Measurements from ENCODE around the gene ANGPT4. TPM values are rescaled to one million over a fixed set of nuclear protein-coding genes. Genes with fewer than 3 reads are reported as not detected.

The ANGPT4 gene
- total RNA-seq, 1 experiment from 2014 or later = not detected

GRCh38 chr20:821731-822065, 94.4 kb downstream of the ANGPT4 start:
- H3K4me3 ChIP-seq = no peak overlapping the region
- H3K4me1 ChIP-seq (replicated peaks; ENCODE audit: insufficient read depth) = no peaks in the 10 kb centered on the region
- no peaks in the 10 kb centered on the region for H3K27me3 ChIP-seq (ENCODE audit: insufficient read depth, low read depth)
- no peaks in the 10 kb centered on the region for H3K9me3 ChIP-seq (ENCODE audit: insufficient read depth, low read depth)
- no peak for TF ChIP-seq CTCF (conservative IDR thresholded peaks at IDR 0.05)
- H2AFZ ChIP-seq = no peak overlapping the region
- H3K4me2 ChIP-seq = no peak overlapping the region
- no TSS peak for BruUV-seq (replicated peaks)
- H3K9me2 ChIP-seq (ENCODE audit: insufficient read depth) = no peaks in the 10 kb centered on the region
- no peaks in the 10 kb centered on the region for H3K36me3 ChIP-seq (ENCODE audit: low read depth)
- ChIA-PET CTCF (no interaction called here), POLR2A (ENCODE audit: unreplicated experiment) (no interaction called here)
- peaks cover 18% of the 10 kb centered on the region for H3F3A ChIP-seq (ENCODE audit: insufficient read depth, low read depth)
- no peaks in the 10 kb centered on the region for H4K20me1 ChIP-seq (ENCODE audit: insufficient read depth)
- no peak overlapping the region for H3K27ac ChIP-seq
- intact Hi-C loops (cut with micrococcal nuclease; ENCODE audit: unreplicated experiment) = no loop called here
- no peaks in the 10 kb centered on the region for H3K79me2 ChIP-seq (ENCODE audit: low read depth)
- DNase-seq = no peak

- intact Hi-C loops (cut with micrococcal nuclease; ENCODE audit: unreplicated experiment) = no loop called here
- DNase-seq = no peak
- Histone ChIP-seq H3F3A (ENCODE audit: insufficient read depth, low read depth) (peaks cover 18% of the 10 kb centered on the region), H3K36me3 (ENCODE audit: low read depth) (no peaks in the 10 kb centered on the region), H2AFZ (no peak overlapping the region), H3K4me1 (replicated peaks; ENCODE audit: insufficient read depth) (no peaks in the 10 kb centered on the region), H3K27ac (no peak overlapping the region), H3K9me3 (ENCODE audit: insufficient read depth, low read depth) (no peaks in the 10 kb centered on the region), H3K27me3 (ENCODE audit: insufficient read depth, low read depth) (no peaks in the 10 kb centered on the region), H3K79me2 (ENCODE audit: low read depth) (no peaks in the 10 kb centered on the region), H3K4me3 (no peak overlapping the region), H3K9me2 (ENCODE audit: insufficient read depth) (no peaks in the 10 kb centered on the region), H4K20me1 (ENCODE audit: insufficient read depth) (no peaks in the 10 kb centered on the region), H3K4me2 (no peak overlapping the region)
- ChIA-PET CTCF (no interaction called here), POLR2A (ENCODE audit: unreplicated experiment) (no interaction called here)
- no TSS peak for BruUV-seq (replicated peaks)
- no peak for TF ChIP-seq EZH2 (IDR thresholded peaks at IDR 0.05; ENCODE audit: low read depth)
- TF ChIP-seq CTCF (conservative IDR thresholded peaks at IDR 0.05) = no peak
Observed at GRCh38 chr20:821046-821730, 94.9 kb downstream of the ANGPT4 start.

- no peaks in the 10 kb centered on the region for H3K9me2 ChIP-seq (ENCODE audit: insufficient read depth)
- CTCF ChIA-PET = no interaction called here
Observed at GRCh38 chr20:820323-820953, 95.7 kb downstream of the ANGPT4 start.

More at GRCh38 chr20:820323-820953, 95.7 kb downstream of the ANGPT4 start:
- Histone ChIP-seq H3K9me3 (ENCODE audit: insufficient read depth, low read depth) (no peaks in the 10 kb centered on the region), H3K4me3 (no peak overlapping the region), H3K27me3 (ENCODE audit: insufficient read depth, low read depth) (no peaks in the 10 kb centered on the region), H3K4me2 (no peak overlapping the region), H2AFZ (no peak overlapping the region), H3F3A (ENCODE audit: insufficient read depth, low read depth) (peaks cover 18% of the 10 kb centered on the region), H3K27ac (no peak overlapping the region), H3K79me2 (ENCODE audit: low read depth) (no peaks in the 10 kb centered on the region), H3K36me3 (ENCODE audit: low read depth) (no peaks in the 10 kb centered on the region), H4K20me1 (ENCODE audit: insufficient read depth) (no peaks in the 10 kb centered on the region), H3K4me1 (replicated peaks; ENCODE audit: insufficient read depth) (no peaks in the 10 kb centered on the region)
- no peak for DNase-seq
- TF ChIP-seq EZH2 (IDR thresholded peaks at IDR 0.05; ENCODE audit: low read depth) (no peak), CTCF (conservative IDR thresholded peaks at IDR 0.05) (no peak)
- POLR2A ChIA-PET (ENCODE audit: unreplicated experiment) = no interaction called here
- no TSS peak for BruUV-seq (replicated peaks)
- intact Hi-C loops (cut with micrococcal nuclease; ENCODE audit: unreplicated experiment) = no loop called here

Other genes with a start within 250 kb of the ANGPT4 start
- gene SCRT2, start 240.5 kb downstream of the ANGPT4 start, total RNA-seq (2021) = not detected in 2 replicates
- gene SLC52A3, start 147.8 kb downstream of the ANGPT4 start, total RNA-seq (2021) = 6.9 and 7.2 TPM in 2 replicates
- gene FAM110A, start 82.6 kb downstream of the ANGPT4 start, total RNA-seq (2021) = 30.8 and 36.6 TPM in 2 replicates
- gene RSPO4, start 86.0 kb upstream of the ANGPT4 start, total RNA-seq (2021) = not detected in 2 replicates
- gene PSMF1, start 202.3 kb upstream of the ANGPT4 start, total RNA-seq (2021) = 166 and 186 TPM in 2 replicates